ENCODE results near the gene AK2.
A peak's percentile ranks its signal among the peaks of the same experiment; 100 is the strongest.
"Not testable (repeated sequence)": the region's sequence is repeated elsewhere in the genome, so short reads cannot be mapped to it uniquely, and the experiment has no call there.

The AK2 gene

GRCh38 chr1:32997381-32997891 lies 39.2 kb downstream of the AK2 start:
- no peak for DNase-seq

DNA sequence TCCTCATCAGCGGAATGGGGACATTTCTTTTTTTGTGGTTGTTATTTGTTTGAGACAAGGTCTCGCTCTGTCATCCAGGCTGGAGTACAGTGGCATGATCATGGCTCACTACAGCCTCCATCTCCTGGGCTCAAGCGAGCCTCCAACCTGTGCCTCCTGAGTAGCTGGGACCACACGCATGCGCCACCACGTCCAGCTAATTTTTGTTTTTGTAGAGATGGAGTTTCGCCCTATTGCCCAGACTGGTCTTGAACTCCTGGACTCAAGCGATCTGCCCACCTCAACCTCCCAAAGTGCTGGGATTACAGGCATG lies 43.4 kb downstream of the AK2 start:
- DNase-seq: not testable (repeated sequence)

- peak; percentile 54 for DNase-seq
Measured at GRCh38 chr1:32992489-32993323, 44.0 kb downstream of the AK2 start.

GRCh38 chr1:32991819-32992488 lies 44.7 kb downstream of the AK2 start:
- no peak for DNase-seq

DNA sequence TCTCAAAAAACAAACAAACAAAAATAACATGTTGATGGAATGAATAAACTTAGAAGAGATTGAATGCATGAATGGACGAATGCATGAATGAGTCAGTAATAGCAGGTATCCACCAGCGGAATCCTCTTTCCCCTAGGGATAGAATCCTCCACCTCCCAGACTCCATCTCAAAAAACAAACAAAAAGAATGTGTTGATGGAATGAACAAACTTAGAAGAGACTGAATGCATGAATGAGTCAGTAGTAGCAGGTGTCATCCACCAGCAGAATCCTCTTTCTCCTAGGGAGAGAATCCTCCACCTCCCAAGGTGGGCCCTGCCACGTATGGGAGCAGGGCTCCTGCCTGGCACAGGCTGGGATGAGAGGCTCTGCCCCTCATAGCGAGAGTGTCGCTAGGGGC lies 45.3 kb downstream of the AK2 start:
- DNase-seq: no peak

DNA sequence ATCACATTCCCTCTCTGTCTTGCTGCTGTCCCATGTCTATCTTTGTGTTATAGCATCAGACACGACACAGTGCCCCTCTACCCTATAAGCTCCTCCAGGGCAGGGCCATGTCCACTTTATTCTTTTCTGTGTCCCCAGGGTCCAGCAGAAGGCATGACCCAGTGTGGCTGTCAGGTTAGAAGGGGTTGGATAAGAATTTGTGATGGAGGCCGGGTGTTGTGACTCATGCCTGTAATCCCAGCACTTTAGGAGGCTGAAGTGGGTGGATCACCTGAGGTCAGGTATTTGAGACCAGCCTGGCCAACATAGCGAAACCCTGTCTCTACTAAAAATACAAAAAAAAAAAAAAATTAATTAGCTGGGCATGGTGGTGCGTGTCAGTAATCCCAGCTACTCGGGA lies 45.8 kb downstream of the AK2 start:
- no peak for DNase-seq

DNA sequence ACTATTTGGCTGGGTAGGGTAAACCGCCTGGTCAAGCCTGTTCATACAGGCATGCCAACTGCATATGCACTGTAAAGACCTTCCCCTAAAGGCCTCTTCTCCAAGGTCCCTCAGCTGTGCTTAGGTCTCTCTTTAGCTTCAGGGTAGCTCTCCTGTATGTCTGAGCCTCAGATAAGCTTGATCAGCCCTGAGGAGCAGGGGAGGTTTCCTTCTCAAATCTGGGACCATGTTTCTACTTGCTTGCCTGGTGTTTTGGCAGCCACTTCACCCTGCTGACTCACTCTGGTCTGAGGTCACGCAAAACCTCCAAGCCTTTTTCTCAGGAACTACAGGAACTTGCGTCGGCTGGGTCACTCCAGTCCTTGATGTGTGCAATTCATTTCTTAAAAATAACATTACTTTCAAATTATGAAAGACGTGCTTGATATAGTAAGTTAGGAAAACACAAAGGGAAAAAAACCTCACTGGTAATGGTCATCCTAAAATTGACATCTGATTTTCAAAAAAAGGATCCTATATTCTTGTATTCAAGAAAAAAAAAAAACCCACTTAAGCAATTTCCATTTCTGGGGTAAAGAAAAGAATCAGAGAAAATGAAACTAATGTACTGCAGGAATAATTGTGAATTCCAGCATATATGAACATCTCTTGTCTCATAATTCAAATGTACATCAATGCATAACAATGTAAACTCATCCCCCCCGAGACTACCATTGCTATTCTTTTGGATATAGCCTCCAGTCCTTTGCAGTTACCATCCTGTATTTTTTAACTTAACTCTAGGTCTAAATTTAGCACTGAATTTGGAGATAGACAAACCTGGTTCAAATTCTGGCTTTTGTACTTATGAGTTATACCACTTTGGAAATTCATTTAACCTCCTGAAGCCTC lies 47.3 kb downstream of the AK2 start:
- DNase-seq: peak; percentile 61

- no peak for DNase-seq
Measured at GRCh38 chr1:32988665-32989064, 48.0 kb downstream of the AK2 start.

- no peak for DNase-seq
Measured at GRCh38 chr1:32985226-32985625, 51.5 kb downstream of the AK2 start.

GRCh38 chr1:32984455-32985171 lies 52.1 kb downstream of the AK2 start:
- no peak for DNase-seq

DNA sequence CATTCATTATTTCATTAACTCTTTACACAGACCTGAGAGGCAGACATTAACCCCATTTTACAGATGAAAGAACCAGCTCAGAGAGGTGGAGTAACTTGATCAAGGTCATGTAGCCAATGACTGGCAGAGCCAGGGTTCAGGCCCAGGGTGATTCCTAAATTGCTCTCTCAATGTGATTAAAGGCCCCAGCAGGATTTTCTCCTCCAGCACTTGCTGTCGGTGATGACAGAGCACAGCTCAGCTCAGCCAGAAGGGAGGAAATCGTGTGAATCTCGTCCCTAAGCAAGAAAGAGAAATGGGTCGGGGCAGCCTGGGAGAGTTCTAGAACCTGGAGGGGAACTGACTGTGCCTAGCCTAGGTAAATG lies 52.6 kb downstream of the AK2 start:
- DNase-seq: no peak

DNA sequence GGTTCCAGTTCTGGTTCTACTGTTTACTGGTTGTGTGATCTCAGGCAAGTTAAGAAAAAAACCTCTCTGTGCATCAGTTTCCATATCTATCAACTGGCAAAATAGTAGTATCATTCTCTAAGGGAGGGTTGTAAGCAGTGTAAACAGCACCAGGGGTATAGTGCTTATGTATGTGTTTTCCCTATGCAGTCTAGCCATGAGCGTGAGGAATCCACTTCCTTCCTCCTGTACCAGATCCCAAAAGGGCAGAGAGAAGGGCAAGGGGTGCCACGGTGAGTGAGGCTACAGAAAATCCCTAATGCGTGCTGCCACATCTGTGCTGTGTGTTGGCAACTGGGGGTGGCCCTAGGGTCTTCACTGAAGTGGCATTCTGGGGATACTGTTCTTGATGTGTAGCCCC lies 53.7 kb downstream of the AK2 start:
- no peak for DNase-seq

DNA sequence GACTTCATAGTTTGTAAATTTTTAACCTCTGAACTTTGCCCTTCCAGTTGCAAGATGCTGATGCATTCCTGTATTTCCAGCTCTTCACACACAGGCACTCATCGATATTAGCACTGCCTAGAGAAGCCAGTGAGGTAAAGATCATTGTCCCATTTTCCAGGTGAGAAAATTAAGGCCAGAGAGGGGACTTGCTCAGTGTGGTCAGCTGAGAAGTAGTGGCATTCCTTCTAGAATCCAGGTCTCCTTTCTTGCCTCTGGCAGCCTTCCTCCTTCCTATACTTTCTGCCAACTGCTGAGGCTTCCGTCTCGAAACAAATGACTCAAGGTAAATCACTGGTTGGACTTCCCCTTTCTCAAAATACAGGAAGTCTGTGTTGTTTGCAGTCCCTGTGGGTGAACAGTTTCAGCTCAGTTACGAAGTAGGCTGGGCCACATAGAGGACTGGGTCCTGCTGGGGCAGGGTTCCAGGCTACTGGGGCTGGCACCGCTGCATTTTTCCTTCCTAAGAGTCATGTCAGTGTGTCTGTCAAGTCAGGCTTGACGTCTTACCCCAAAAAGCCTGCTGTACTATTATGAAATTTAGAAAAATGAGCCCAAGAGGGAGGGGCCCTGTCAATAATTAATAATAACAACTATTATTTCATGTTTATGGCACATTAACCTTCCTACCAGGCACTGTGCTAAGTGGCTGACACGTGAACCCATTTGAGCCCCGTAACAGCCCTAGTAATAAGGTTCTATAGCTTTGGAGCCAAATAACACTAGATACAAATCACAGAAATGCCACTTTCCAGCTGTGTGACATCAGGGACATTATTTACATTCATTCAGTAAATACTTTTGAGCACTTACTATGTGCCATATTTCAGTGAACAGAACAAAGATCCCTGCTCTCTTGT lies 55.4 kb downstream of the AK2 start:
- peak; percentile 64 for DNase-seq

GRCh38 chr1:32980080-32980479 lies 56.6 kb downstream of the AK2 start:
- no peak for DNase-seq

DNA sequence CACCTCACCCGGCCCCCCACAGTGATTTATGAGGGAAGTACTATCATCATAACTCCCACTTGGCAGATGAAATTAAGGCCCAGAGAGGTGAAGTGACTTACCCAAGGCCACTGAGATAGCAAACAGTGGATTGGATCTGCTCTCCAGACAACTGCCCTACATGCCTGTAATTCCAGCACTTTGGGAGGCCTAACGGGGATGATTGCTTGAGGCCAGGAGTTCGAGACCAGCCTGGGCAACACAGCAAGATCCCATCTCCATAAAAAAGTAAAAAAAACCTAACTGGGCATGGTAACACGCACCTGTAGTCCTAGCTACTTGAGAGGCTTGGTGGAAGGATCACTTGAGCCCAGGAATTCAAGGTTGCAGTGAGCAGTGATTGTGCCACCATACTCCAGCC lies 57.8 kb downstream of the AK2 start:
- DNase-seq: no peak

GRCh38 chr1:32977546-32978087 lies 59.1 kb downstream of the AK2 start:
- no peak for DNase-seq

DNA sequence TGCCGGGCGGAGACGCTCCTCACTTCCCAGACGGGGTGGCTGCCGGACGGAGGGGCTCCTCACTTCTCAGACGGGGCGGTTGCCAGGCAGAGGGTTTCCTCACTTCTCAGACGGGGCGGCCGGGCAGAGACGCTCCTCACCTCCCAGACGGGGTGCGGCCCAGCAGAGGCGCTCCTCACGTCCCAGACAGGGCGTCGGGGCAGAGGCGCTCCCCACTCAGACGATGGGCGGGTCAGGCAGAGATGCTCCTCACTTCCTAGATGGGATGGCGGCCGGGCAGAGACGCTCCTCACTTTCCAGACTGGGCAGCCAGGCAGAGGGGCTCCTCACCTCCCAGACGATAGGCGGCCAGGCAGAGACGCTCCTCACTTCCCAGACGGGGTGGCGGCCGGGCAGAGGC lies 61.6 kb downstream of the AK2 start:
- DNase-seq: not testable (repeated sequence)

DNA sequence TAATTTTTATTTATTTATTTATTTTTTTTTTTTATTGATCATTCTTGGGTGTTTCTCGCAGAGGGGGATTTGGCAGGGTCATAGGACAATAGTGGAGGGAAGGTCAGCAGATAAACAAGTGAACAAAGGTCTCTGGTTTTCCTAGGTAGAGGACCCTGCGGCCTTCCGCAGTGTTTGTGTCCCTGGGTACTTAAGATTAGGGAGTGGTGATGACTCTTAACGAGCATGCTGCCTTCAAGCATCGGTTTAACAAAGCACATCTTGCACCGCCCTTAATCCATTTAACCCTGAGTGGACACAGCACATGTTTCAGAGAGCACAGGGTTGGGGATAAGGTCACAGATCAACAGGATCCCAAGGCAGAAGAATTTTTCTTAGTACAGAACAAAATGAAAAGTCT lies 63.2 kb downstream of the AK2 start:
- not testable (repeated sequence) for DNase-seq

- no peak for DNase-seq
Measured at GRCh38 chr1:32972814-32973428, 63.8 kb downstream of the AK2 start.

GRCh38 chr1:32971576-32971975 lies 65.1 kb downstream of the AK2 start:
- no peak for DNase-seq

DNA sequence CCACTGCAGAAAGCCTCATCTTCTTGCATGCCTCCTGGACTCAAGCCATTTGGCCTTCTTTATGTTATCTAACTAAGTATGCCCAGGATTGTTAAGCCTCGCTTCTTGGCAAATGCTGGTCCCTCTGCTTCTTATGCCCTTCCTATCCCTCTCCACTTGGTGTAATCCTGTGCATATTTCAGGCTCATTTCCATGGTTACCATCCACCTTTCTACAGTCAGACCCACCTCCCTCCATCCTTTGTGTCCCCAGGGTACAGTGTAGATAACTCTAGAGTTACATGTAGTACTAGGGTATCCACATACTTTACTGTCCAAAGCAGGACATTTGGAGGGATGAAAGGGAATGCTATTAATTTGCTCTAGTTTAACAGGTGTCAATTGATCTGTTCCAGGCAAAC lies 65.5 kb downstream of the AK2 start:
- DNase-seq: no peak
